Endothelial cell of umbilical vein (primary cell): ENCODE results near the gene TMEM45B. TPM values are rescaled to one million over a fixed set of nuclear protein-coding genes. Genes with fewer than 3 reads are reported as not detected.

ENCODE experiments used
- BruUV-seq: library from RNA; stranded (reverse); fragments of 400-500 nt; replicated peaks from 2 replicates; lab custom pipeline; 2021; lab: Mats Ljungman, UMichigan
- CTCF ChIA-PET: fragments of 300-600, 350-600 bp; sonication (Branson Sonifier 250); formaldehyde crosslinking; loops from one replicate; lab custom pipeline; 2021; ENCODE audit warnings: antibody characterized with exemption, inconsistent platforms; lab: Charles Lee
- POLR2A ChIA-PET: fragments of 300-600, 350-600 bp; sonication (Branson Sonifier 250); formaldehyde crosslinking; loops from one replicate; lab custom pipeline; 2021; ENCODE audit warnings: antibody characterized with exemption, inconsistent platforms; lab: Charles Lee
- DNase-seq: peaks from one replicate; pipeline ENCODE4 v3.0.0-alpha.2; 2011; ENCODE audit warnings: low read depth, low spot score
- FAIRE-seq: peaks from 2 replicates; lab custom pipeline; 2011; peaks lifted over from hg19 to GRCh38; lab: Jason Lieb, UNC
- H2AFZ ChIP-seq: 2 replicates; pipeline ENCODE4 v1.6.0; 2012; ENCODE audit warnings: low read depth, low read length, control low read depth, inconsistent platforms
- H3K27ac ChIP-seq: 2 replicates; pipeline ENCODE4 v1.5.1; 2011; ENCODE audit warnings: low read depth, mild to moderate bottlenecking, control low read depth, low read length, moderate library complexity; ENCODE audit not compliant: insufficient read depth
- H3K27me3 ChIP-seq, 2 experiments: 2 replicates each; pipeline versions ENCODE4 v1.6.0 to v1.6.1; 2011; ENCODE audit warnings: low read length in 2 of 2, mixed read lengths in 1 of 2; ENCODE audit not compliant: control insufficient read depth in 2 of 2, insufficient read depth in 2 of 2
- H3K36me3 ChIP-seq, 2 experiments: 2 replicates in 1 of 2; 3 replicates in 1 of 2; pipeline ENCODE4 v1.5.1; 2011; ENCODE audit warnings: low read length in 2 of 2, mild to moderate bottlenecking in 1 of 2, moderate library complexity in 1 of 2; ENCODE audit not compliant: control insufficient read depth in 2 of 2, insufficient read depth in 2 of 2; ENCODE audit errors: extremely low read depth in 1 of 2
- H3K4me1 ChIP-seq: 3 replicates; pipeline ENCODE4 v1.5.1; 2011; ENCODE audit warnings: mild to moderate bottlenecking, low read length; ENCODE audit not compliant: control insufficient read depth, insufficient read depth; ENCODE audit errors: extremely low read depth
- H3K4me2 ChIP-seq: 2 replicates; pipeline ENCODE4 v1.6.1; 2011; ENCODE audit warnings: low read length, control low read depth, mixed read lengths; ENCODE audit not compliant: insufficient read depth
- H3K4me3 ChIP-seq, 3 experiments: fragments of 200-600 bp in 1 of 3; sonication (generic), shearing (Covaris generic) in 1 of 3; replicated peaks in 1 of 3; 2 replicates each; pipeline ENCODE4 v1.5.1; 2011 to 2016; ENCODE audit warnings: control low read depth in 3 of 3, low read length in 3 of 3, mild to moderate bottlenecking in 2 of 3, inconsistent platforms in 1 of 3, low read depth in 1 of 3, moderate library complexity in 1 of 3; ENCODE audit not compliant: insufficient read depth in 1 of 3
- H3K79me2 ChIP-seq: 2 replicates; pipeline ENCODE4 v1.6.0; 2012; ENCODE audit warnings: low read length, inconsistent platforms; ENCODE audit not compliant: control insufficient read depth, insufficient read depth
- H3K9ac ChIP-seq: replicated peaks from 2 replicates; pipeline ENCODE3; 2011; ENCODE audit warnings: low read length, control low read depth; ENCODE audit not compliant: insufficient read depth; ENCODE audit errors: extremely low read depth
- H3K9me1 ChIP-seq: replicated peaks from 3 replicates; pipeline ENCODE4 v1.6.0; 2011; ENCODE audit warnings: mild to moderate bottlenecking, low read length; ENCODE audit not compliant: control insufficient read depth, insufficient read depth; ENCODE audit errors: extremely low read depth
- H3K9me3 ChIP-seq: replicated peaks from 2 replicates; pipeline ENCODE4 v1.5.1; 2012; ENCODE audit warnings: low read length, inconsistent platforms; ENCODE audit not compliant: control insufficient read depth, insufficient read depth
- H4K20me1 ChIP-seq: replicated peaks from 2 replicates; pipeline ENCODE3; 2011; ENCODE audit warnings: mild to moderate bottlenecking, low read length; ENCODE audit not compliant: control insufficient read depth, insufficient read depth; ENCODE audit errors: extremely low read depth
- CTCF ChIP-seq, 2 donors: IDR thresholded peaks; 1 replicate in 1 of 2; 2 replicates in 1 of 2; pipeline ENCODE4 v1.5.1; 2011; ENCODE audit warnings: low read length in 2 of 2, mild to moderate bottlenecking in 2 of 2, moderate library complexity in 2 of 2, control low read depth in 1 of 2, inconsistent platforms in 1 of 2, low read depth in 1 of 2; ENCODE audit not compliant: insufficient read depth in 1 of 2; ENCODE audit errors: extremely low read depth in 1 of 2
- EZH2 ChIP-seq: IDR thresholded peaks from 2 replicates; pipeline ENCODE4 v1.6.1; 2012; ENCODE audit warnings: borderline replicate concordance, low read depth, mild to moderate bottlenecking, moderate library complexity, low read length, inconsistent platforms; ENCODE audit not compliant: severe bottlenecking
- FOS ChIP-seq: IDR thresholded peaks from 2 replicates; pipeline ENCODE4 v1.6.1; 2011; ENCODE audit warnings: mild to moderate bottlenecking, low read length, moderate library complexity, borderline replicate concordance; ENCODE audit not compliant: insufficient read depth
- GATA2 ChIP-seq: IDR thresholded peaks from 2 replicates; pipeline ENCODE4 v1.7.0; 2011; ENCODE audit warnings: low read depth, mild to moderate bottlenecking, moderate library complexity, mixed read lengths, low read length; ENCODE audit not compliant: insufficient read length, insufficient read depth
- JUN ChIP-seq: IDR thresholded peaks from 2 replicates; pipeline ENCODE4 v1.6.1; 2011; ENCODE audit warnings: borderline replicate concordance, low read depth; ENCODE audit not compliant: insufficient read length, insufficient read depth
- MAX ChIP-seq: IDR thresholded peaks from 2 replicates; pipeline ENCODE4 v1.6.1; 2011; ENCODE audit not compliant: insufficient read depth, insufficient read length
- MYC ChIP-seq: IDR thresholded peaks from one replicate; pipeline ENCODE4 v1.6.1; 2011; ENCODE audit warnings: mild to moderate bottlenecking, low read depth, low read length
- POLR2A ChIP-seq: IDR thresholded peaks from 2 replicates; pipeline ENCODE4 v1.6.1; 2012; ENCODE audit warnings: low read depth, mild to moderate bottlenecking, control low read depth, low read length
- POLR2AphosphoS5 ChIP-seq: IDR thresholded peaks from 2 replicates; pipeline ENCODE4 v1.6.1; 2012; ENCODE audit warnings: low read depth, mild to moderate bottlenecking, control low read depth, low read length, moderate library complexity; ENCODE audit not compliant: insufficient read depth
- dilution Hi-C: fragments of 300-500 bp; cut with MboI; formaldehyde crosslinking; loops from one replicate; pipeline ENCODE4 v1.15.0; 2019; ENCODE audit warnings: low sequenced_read_pairs; ENCODE audit not compliant: extremely low pct_ligation_motif_present
- intact Hi-C: fragments of 100-400 bp; cut with micrococcal nuclease; formaldehyde crosslinking; loops from one replicate; pipeline ENCODE4 v1.10.0; 2022
- polyA plus RNA-seq, 4 experiments: library from polyadenylated mRNA; depleted of rRNA in 3 of 4; stranded (reverse) in 3 of 4; unstranded in 1 of 4; fragments of >200 nt; gene quantifications; 2 replicates each; pipeline versions ENCODE4 v1.2.1 to v1.2.3, GENCODE V29; 2011 to 2012; ENCODE audit warnings: missing spikeins in 1 of 4
- total RNA-seq: library from RNA; stranded (reverse); gene quantifications from 2 replicates; pipeline ENCODE4 v1.2.3, GENCODE V29; 2021

TMEM45B gene
- total and polyA plus RNA-seq, 2 donors (not counting 3 experiments of a cell fraction or from before 2014, with no cell fraction given) = 0.08 TPM; not detected in 1

- DNase-seq = no peak
- POLR2A ChIA-PET = no interaction called here
- peaks cover 9% of the 10 kb centered on the region for H3K4me1 ChIP-seq
- H3K9ac ChIP-seq = no peak overlapping the region
- dilution Hi-C loops = no loop called here
- H4K20me1 ChIP-seq = no peaks in the 10 kb centered on the region
- no peak overlapping the region for H3K4me2 ChIP-seq
- no peak overlapping the region for H2AFZ ChIP-seq
- no peaks in the 10 kb centered on the region for H3K79me2 ChIP-seq
- no peaks in the 10 kb centered on the region for H3K9me1 ChIP-seq
- BruUV-seq = no TSS peak
- no peaks in the 10 kb centered on the region for H3K9me3 ChIP-seq
- intact Hi-C loops = no loop called here
- peaks cover 12 to 36% of the 10 kb centered on the region in 2 experiments for H3K36me3 ChIP-seq
- no peaks in the 10 kb centered on the region for H3K27me3 ChIP-seq
- CTCF ChIA-PET = interaction anchor here (0.8 to 1.3 kb wide), 3 partner anchors 10 to 267 kb away, joined by 3 to 4 read pairs (median 3); no protein-coding TSS in a partner anchor
- no peak for TF ChIP-seq CTCF (IDR thresholded peaks at IDR 0.05; ENCODE audit: extremely low read depth in 1 of 2, insufficient read depth in 1 of 2, low read depth in 1 of 2, low read length in 2 of 2)
- TF ChIP-seq POLR2AphosphoS5 = no peak
- TF ChIP-seq MAX = no peak
- TF ChIP-seq GATA2 = no peak
- no peak for TF ChIP-seq MYC
- TF ChIP-seq JUN = no peak
- no peak for TF ChIP-seq FOS
- no peak for TF ChIP-seq EZH2
- TF ChIP-seq POLR2A = no peak
- no peak for FAIRE-seq
- no peak overlapping the region for H3K27ac ChIP-seq
- no peak overlapping the region for H3K4me3 ChIP-seq
Observed at GRCh38 chr11:129865701-129866100, 50.1 kb downstream of the TMEM45B start.
